ENCODE measurements around the gene ZNF443.
"Not testable (repeated sequence)": the region's sequence is repeated elsewhere in the genome, so short reads cannot be mapped to it uniquely, and the experiment has no call there.

DNA sequence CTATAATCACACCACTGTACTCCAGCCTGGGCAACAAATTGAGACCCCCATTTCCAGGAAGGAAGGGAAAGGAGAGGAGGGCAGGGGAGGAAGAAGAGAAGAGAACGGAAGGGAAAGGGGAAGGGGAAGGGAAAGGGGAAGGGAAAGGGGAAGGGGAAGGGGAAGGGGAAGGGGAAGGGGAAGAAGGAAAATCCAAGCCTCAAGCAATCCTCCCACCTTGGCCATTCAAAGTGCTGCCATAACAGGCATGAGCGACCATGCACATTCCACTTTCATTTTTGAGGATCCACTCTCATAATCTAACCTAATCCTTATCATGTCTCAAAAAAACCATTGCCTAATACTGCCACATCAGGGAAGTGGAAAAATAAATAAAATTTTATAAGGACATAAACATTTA, 54.5 kb downstream of the ZNF443 start:
- TF ChIP-seq, protein P1, sequence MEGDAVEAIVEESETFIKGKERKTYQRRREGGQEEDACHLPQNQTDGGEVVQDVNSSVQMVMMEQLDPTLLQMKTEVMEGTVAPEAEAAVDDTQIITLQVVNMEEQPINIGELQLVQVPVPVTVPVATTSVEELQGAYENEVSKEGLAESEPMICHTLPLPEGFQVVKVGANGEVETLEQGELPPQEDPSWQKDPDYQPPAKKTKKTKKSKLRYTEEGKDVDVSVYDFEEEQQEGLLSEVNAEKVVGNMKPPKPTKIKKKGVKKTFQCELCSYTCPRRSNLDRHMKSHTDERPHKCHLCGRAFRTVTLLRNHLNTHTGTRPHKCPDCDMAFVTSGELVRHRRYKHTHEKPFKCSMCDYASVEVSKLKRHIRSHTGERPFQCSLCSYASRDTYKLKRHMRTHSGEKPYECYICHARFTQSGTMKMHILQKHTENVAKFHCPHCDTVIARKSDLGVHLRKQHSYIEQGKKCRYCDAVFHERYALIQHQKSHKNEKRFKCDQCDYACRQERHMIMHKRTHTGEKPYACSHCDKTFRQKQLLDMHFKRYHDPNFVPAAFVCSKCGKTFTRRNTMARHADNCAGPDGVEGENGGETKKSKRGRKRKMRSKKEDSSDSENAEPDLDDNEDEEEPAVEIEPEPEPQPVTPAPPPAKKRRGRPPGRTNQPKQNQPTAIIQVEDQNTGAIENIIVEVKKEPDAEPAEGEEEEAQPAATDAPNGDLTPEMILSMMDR (IDR thresholded peaks at IDR 0.05) = not testable (repeated sequence)
- not testable (repeated sequence) for TF ChIP-seq POLR2A, EP300 (IDR thresholded peaks at IDR 0.05)

Measured in tibial nerve (tissue), 4 donors.